Neutrophil (primary cell): Measurements from ENCODE around the gene LITAF.

Source experiments
- H3K27ac ChIP-seq: fragments of 200-600 bp; sonication (generic); 2 replicates; pipeline ENCODE4 v1.5.1; 2016; ENCODE audit warnings: mild to moderate bottlenecking, moderate library complexity
- H3K27me3 ChIP-seq: fragments of 200-600 bp; sonication (generic); 2 replicates; pipeline ENCODE4 v1.6.0; 2016; ENCODE audit warnings: mild to moderate bottlenecking
- H3K36me3 ChIP-seq: fragments of 200-600 bp; sonication (generic); 2 replicates; pipeline ENCODE4 v1.5.1; 2017
- H3K4me1 ChIP-seq, 2 experiments: fragments of 200-600 bp in 1 of 2; sonication (generic) in 1 of 2; 1 replicate in 1 of 2; 2 replicates in 1 of 2; pipeline versions ENCODE4 v1.5.1 to v1.6.1; 2013 to 2016; ENCODE audit warnings: low read depth in 1 of 2, low read length in 1 of 2, mild to moderate bottlenecking in 1 of 2, moderate library complexity in 1 of 2; ENCODE audit not compliant: control insufficient read depth in 1 of 2, insufficient read depth in 1 of 2
- H3K4me3 ChIP-seq, 2 experiments: fragments of 200-600 bp in 1 of 2; sonication (generic) in 1 of 2; 1 replicate in 1 of 2; 2 replicates in 1 of 2; pipeline ENCODE4 v1.5.1; 2013 to 2016; ENCODE audit warnings: low read depth in 1 of 2, low read length in 1 of 2, mild to moderate bottlenecking in 1 of 2, moderate library complexity in 1 of 2
- H3K9me3 ChIP-seq: fragments of 200-600 bp; sonication (generic); 2 replicates; pipeline ENCODE4 v1.5.1; 2016
- TF ChIP-seq, protein P1 (sequence below): fragments of 200-600 bp; sonication (generic); IDR thresholded peaks from 2 replicates; pipeline ENCODE4 v1.5.1; 2016; ENCODE audit warnings: antibody characterized with exemption

LITAF gene

GRCh38 chr16:11612665-11613025 is 25.9 kb upstream of the LITAF start:
- Histone ChIP-seq H3K27ac (peak overlapping the region; percentile 99), H3K9me3 (no peaks in the 10 kb centered on the region), H3K27me3 (no peaks in the 10 kb centered on the region), H3K4me3 (peak overlapping the region; percentile 31 to 53), H3K4me1 (peaks cover 76 to 84% of the 10 kb centered on the region in 2 experiments), H3K36me3 (no peaks in the 10 kb centered on the region)
- TF ChIP-seq, protein P1, sequence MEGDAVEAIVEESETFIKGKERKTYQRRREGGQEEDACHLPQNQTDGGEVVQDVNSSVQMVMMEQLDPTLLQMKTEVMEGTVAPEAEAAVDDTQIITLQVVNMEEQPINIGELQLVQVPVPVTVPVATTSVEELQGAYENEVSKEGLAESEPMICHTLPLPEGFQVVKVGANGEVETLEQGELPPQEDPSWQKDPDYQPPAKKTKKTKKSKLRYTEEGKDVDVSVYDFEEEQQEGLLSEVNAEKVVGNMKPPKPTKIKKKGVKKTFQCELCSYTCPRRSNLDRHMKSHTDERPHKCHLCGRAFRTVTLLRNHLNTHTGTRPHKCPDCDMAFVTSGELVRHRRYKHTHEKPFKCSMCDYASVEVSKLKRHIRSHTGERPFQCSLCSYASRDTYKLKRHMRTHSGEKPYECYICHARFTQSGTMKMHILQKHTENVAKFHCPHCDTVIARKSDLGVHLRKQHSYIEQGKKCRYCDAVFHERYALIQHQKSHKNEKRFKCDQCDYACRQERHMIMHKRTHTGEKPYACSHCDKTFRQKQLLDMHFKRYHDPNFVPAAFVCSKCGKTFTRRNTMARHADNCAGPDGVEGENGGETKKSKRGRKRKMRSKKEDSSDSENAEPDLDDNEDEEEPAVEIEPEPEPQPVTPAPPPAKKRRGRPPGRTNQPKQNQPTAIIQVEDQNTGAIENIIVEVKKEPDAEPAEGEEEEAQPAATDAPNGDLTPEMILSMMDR, result no peak

- Histone ChIP-seq H3K9me3 (no peaks in the 10 kb centered on the region), H3K4me3 (peak overlapping the region; percentile 53 to 57), H3K27me3 (no peaks in the 10 kb centered on the region), H3K27ac (peak overlapping the region; percentile 99), H3K4me1 (peaks cover 82 to 87% of the 10 kb centered on the region in 2 experiments), H3K36me3 (no peaks in the 10 kb centered on the region)
- TF ChIP-seq, protein P1, result peak; percentile 81
These were observed 25.3 kb upstream of the LITAF start for GRCh38 chr16:11611871-11612664.

- H3K27ac ChIP-seq, result peak overlapping the region; percentile 99
- peak overlapping the region in 1 of 2 experiments; percentile 53 for H3K4me3 ChIP-seq
- no peaks in the 10 kb centered on the region for H3K9me3 ChIP-seq
- H3K4me1 ChIP-seq, result peaks cover 93 to 96% of the 10 kb centered on the region in 2 experiments
- no peaks in the 10 kb centered on the region for H3K27me3 ChIP-seq
- TF ChIP-seq, protein P1, result no peak
- no peaks in the 10 kb centered on the region for H3K36me3 ChIP-seq
These were observed 23.9 kb upstream of the LITAF start for GRCh38 chr16:11610580-11610979.

DNA sequence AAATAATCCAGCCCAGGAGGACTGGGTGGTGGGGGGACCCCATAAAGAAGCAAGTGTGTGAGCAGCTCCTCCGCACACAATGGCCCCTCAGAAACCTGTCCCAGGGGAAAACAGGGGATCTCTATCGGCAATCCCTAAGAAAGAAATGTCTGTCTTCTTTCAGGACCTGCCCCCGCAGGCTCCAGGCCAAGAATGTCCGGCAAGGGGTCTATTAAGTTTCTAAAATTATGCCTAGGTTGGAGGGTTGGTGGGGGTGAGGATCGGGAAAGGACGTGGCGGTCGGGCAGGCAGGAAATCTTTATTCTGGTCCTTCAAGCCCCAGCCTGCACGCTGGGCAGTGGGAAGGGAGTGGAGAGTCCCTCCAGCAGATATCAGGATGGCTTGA is 23.4 kb upstream of the LITAF start:
- Histone ChIP-seq H3K4me1 (peaks cover 96 to 98% of the 10 kb centered on the region in 2 experiments), H3K9me3 (no peaks in the 10 kb centered on the region), H3K27me3 (no peaks in the 10 kb centered on the region), H3K4me3 (peak overlapping the region in 1 of 2 experiments; percentile 53), H3K27ac (peak overlapping the region; percentile 99), H3K36me3 (no peaks in the 10 kb centered on the region)
- TF ChIP-seq, protein P1, result no peak

- no peaks in the 10 kb centered on the region for H3K36me3 ChIP-seq
- H3K9me3 ChIP-seq, result no peaks in the 10 kb centered on the region
- H3K4me1 ChIP-seq, result peaks cover 96 to 98% of the 10 kb centered on the region in 2 experiments
- H3K4me3 ChIP-seq, result peak overlapping the region in 1 of 2 experiments; percentile 3
- H3K27me3 ChIP-seq, result no peaks in the 10 kb centered on the region
- peak overlapping the region; percentile 99 for H3K27ac ChIP-seq
- TF ChIP-seq, protein P1, result no peak
These were observed 22.9 kb upstream of the LITAF start for GRCh38 chr16:11609474-11610120.
